Esophagus (tissue), 2 donors: ENCODE measurements around the gene ZNF446. TPM values are rescaled to one million over a fixed set of nuclear protein-coding genes. Genes with fewer than 3 reads are reported as not detected.

Source experiments
- H3K27ac ChIP-seq, 2 donors: one replicate each; pipeline ENCODE4 v1.5.1; 2013; ENCODE audit warnings: low read depth in 2 of 2, mild to moderate bottlenecking in 2 of 2, inconsistent platforms in 1 of 2, low read length in 1 of 2, moderate library complexity in 1 of 2
- H3K27me3 ChIP-seq, 2 donors: one replicate each; pipeline ENCODE4 v1.6.1; 2013; ENCODE audit warnings: low read length in 2 of 2, control low read depth in 1 of 2, mild to moderate bottlenecking in 1 of 2; ENCODE audit not compliant: insufficient read depth in 2 of 2, control insufficient read depth in 1 of 2
- H3K36me3 ChIP-seq, 2 donors: one replicate each; pipeline ENCODE4 v1.6.1; 2013; ENCODE audit warnings: low read length in 1 of 2; ENCODE audit not compliant: control insufficient read depth in 2 of 2, insufficient read depth in 2 of 2
- H3K4me1 ChIP-seq, 2 donors: one replicate each; pipeline ENCODE4 v1.6.1; 2013; ENCODE audit warnings: low read length in 1 of 2; ENCODE audit not compliant: control insufficient read depth in 2 of 2, insufficient read depth in 2 of 2
- H3K4me3 ChIP-seq, 2 donors: one replicate each; pipeline ENCODE4 v1.5.1; 2013; ENCODE audit warnings: low read length in 2 of 2, mild to moderate bottlenecking in 2 of 2, low read depth in 1 of 2, moderate library complexity in 1 of 2
- H3K9me3 ChIP-seq, 2 donors: one replicate each; pipeline ENCODE4 v1.6.1; 2013; ENCODE audit warnings: mild to moderate bottlenecking in 2 of 2, low read depth in 1 of 2, low read length in 1 of 2, moderate library complexity in 1 of 2; ENCODE audit not compliant: control insufficient read depth in 2 of 2, insufficient read depth in 1 of 2
- WGBS, 2 donors: extraction: QIAGEN DNeasy Blood & Tissue Kit; methylation state at CpG; one replicate each; pipeline ENCODE4 v1.1.7; 2013; 5-methylcytosine and 5-hydroxymethylcytosine counted together
- polyA plus RNA-seq, 2 donors: library from polyadenylated mRNA; stranded (reverse); fragments of 200-250 nt; gene quantifications; one replicate each; pipeline ENCODE4 v1.2.3, GENCODE V29; 2013
- donor health status: healthy with polysubstance abuse.
- donor health status: Bipolar disorder and iron deficiency.

Gene ZNF446
- polyA plus RNA-seq, 2 donors = 6.9 to 9.9 TPM

DNA sequence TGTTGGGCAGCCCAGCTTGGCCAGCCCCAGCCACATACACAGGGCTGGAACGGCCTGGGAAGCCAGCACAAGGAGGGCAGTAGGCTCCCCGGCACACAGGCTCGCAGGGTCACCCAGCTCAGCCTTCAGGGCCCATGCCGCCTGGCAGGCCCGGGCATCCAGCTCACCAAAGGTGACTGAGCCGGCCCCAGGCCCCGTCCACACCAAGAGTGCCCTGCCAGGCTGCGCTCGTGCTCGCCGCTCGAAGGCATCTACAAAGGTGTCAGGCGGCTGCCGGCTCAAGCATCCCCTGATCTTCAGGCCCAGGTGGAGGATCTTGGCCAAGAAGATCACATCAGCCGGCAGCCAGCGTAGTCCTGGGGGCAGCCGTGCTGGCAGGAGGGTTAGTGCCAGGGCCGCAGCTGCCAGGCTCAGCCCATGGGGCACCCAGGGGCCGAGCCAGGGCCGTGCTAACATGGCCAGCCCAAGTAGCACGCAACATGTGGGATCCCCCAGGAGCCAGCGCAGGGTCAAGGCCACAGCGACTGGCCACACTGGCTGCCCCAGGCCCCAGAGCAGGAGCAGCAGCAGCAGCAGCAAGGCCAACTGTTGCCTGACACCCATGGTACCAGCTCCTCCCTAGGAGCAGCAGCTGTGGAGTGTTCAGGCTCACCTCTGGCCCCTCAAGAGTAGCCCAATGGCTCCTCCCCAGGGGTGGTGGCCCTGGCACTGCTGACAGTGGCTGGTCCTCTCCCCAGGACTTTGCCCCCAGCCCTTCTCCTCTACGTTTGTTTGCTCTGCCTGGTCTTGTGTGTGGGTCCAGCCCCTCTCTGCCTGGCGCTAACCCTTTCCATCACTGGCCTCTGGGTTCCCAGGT lies 35.4 kb downstream of the ZNF446 start, which contains the start of gene SLC27A5:
SLC27A5 (minus strand) TSS at position 640 of the 856 bp plus-strand sequence; CDS start at position 603, 37 bp downstream.
- H3K27ac ChIP-seq = no peak within 1 kb of the TSS
- WGBS, 2 donors = 79 to 84% methylated on average over 24 to 25 of the region's 25 CpGs
- no peaks in the 10 kb centered on the region for H3K27me3 ChIP-seq
- peaks cover 0 to 6% of the 10 kb centered on the region in 2 donors for H3K36me3 ChIP-seq
- peaks cover 6 to 20% of the 10 kb centered on the region in 2 donors for H3K4me1 ChIP-seq
- no peak within 1 kb of the TSS for H3K4me3 ChIP-seq
- H3K9me3 ChIP-seq = no peaks in the 10 kb centered on the region

DNA sequence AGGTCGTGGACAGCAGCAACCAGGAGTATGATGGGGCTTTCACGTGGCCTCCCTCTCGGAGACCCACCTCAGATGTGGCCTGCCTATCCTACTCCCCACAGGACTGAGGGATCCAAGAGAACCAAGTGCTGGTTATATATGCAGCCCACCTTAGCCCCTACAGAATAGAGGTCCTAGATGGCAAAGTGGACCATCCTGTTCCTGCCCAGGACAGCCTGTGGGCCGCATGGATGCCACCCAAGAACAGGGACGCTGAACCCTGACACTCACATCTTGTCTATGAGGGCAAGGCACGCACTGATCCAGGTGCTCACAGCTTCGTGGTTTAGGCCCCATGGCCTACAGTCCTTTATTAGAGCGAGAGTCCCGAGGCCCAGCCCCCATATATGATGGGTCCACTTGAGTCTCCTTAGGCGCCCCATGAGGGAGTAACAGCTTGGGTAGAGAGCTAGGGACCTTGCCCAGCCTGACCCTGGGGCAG lies 37.1 kb downstream of the ZNF446 start:
- Histone ChIP-seq H3K27me3 (no peaks in the 10 kb centered on the region), H3K4me3 (no peak overlapping the region), H3K36me3 (peaks cover 0 to 16% of the 10 kb centered on the region in 2 donors), H3K27ac (peak overlapping the region; percentile 49 to 75), H3K4me1 (peaks cover 13 to 30% of the 10 kb centered on the region in 2 donors), H3K9me3 (no peaks in the 10 kb centered on the region)
- WGBS, 2 donors = 79 to 80% methylated on average over 10 of the region's 10 CpGs

DNA sequence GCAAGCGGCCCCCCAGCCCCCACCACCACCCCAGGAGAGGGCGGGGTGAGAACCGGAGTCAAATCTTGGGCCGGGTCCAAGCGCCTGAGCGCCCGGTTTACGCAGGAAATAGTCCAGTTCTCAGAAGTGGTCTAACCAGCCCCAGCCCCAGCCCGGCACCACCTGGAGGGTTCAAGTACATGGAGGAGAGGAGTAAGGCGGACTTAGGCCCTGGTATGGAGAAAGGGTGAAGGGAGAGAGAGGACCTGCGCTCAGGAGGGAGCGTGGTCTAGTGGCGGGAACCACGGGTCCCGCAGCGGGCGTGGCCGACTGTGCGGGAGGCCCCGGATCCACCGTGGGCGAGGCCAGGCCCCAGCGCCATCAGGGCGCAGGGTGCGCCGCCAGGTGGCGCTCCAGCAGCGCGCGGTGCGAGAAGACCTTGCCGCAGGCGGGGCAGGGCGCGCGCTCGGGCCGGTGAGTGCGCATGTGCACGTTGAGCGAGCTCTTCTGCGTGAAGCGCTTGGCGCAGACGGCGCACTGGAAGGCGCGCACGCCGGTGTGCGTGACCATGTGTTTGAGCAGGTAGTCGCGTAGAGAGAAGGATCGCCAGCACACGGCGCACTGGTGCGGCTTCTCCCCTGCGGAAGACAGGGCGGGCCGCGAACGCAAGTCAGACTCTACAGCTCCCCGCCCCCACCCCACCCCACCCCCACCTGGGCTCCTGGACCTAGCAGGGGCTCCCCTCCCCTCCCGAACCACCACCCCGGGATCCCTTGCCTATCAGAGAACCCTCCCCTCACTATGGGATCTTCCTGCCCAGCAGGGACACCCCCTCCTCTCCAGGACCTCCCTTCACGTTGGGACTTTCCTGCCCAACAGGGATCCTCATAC lies 37.8 kb downstream of the ZNF446 start:
- WGBS, 2 donors = 7 to 9% methylated on average over 60 to 66 of the region's 66 CpGs
- no peaks in the 10 kb centered on the region for H3K27me3 ChIP-seq
- peak overlapping the region; percentile 28 to 48 for H3K4me3 ChIP-seq
- H3K9me3 ChIP-seq = no peaks in the 10 kb centered on the region
- peaks cover 17 to 36% of the 10 kb centered on the region in 2 donors for H3K4me1 ChIP-seq
- peak overlapping the region; percentile 49 to 75 for H3K27ac ChIP-seq
- peaks cover 0 to 16% of the 10 kb centered on the region in 2 donors for H3K36me3 ChIP-seq

DNA sequence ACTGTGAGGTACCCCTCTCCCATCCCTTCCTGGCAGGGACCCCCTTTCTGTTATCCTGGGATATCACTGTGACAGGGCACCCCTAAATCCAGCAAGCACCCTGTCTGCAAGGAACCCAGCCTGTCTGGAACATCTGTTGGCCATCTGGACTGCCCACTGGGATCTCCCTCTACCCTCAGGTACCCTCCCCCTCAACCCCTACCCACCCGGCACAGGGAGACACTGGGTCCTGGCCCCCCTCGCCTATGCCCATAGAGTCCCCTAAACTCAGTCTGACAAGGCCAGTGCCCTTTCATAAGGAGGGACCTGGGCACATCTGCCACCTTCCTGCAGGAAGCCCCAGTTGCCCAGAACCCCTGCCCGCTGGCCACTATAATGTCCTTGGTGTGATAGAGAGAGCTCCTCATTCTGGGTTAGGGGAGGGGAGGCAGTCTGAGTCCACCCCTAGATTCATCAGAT lies 38.4 kb downstream of the ZNF446 start:
- 65 to 66% methylated on average over 3 of the region's 3 CpGs for WGBS, 2 donors
- H3K27ac ChIP-seq = peak overlapping the region in 1 of 2 donors; percentile 54
- peaks cover 17 to 35% of the 10 kb centered on the region in 2 donors for H3K4me1 ChIP-seq
- H3K9me3 ChIP-seq = no peaks in the 10 kb centered on the region
- no peaks in the 10 kb centered on the region for H3K27me3 ChIP-seq
- peaks cover 0 to 16% of the 10 kb centered on the region in 2 donors for H3K36me3 ChIP-seq
- peak overlapping the region; percentile 28 to 48 for H3K4me3 ChIP-seq

DNA sequence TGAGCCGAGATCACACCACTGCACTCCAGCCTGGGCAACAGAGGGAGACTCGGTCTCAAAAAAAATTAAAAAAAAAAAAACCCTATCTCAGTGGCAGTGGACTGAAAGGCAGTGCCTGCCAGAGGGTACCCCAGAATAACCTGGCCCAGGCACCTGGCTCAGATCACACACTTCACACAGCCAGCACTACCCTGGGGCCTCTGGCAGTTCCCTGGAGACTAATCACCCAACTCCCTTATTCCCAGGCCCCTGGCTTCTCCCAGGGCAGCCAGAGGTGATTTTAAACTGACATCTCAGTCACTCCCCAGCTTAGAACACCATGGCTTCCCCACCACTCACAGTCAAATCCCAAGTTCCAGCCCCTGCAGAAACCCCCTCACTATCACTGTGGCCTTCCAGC lies 39.1 kb downstream of the ZNF446 start:
- no peaks in the 10 kb centered on the region for H3K9me3 ChIP-seq
- H3K27ac ChIP-seq = no peak overlapping the region
- peaks cover 0 to 16% of the 10 kb centered on the region in 2 donors for H3K36me3 ChIP-seq
- H3K4me1 ChIP-seq = peaks cover 17 to 35% of the 10 kb centered on the region in 2 donors
- H3K27me3 ChIP-seq = no peaks in the 10 kb centered on the region
- no peak overlapping the region for H3K4me3 ChIP-seq
- WGBS, 2 donors = 91 to 93% methylated on average over 2 of the region's 2 CpGs

DNA sequence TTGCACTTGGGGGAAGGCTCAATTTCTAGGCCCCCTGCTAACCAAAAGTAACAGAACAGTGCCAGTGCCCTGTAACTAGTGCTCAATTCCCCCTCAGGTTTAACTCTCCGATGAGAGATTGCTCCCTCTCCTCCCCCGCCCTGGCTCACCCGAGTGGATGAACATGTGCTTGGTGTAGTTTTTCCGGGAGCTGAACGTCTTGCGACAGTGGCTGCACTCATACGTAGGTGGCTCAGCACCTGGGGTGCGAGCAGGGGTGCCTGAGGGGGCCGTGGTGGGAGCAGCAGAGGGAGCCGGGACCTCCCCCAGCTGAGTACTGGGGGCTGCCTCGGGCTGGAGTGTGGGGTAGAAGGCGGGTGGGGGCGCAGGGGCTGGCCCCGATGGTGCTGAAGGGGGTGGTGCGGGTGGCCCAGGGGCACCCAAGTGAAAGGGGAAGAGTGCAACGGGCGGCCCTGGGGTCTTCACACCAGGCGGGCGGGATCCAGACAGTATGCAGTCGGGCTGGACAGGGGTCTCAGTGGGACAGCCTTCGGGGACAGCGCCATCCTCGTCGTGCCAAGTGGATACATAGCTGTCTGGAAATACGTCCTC lies 40.2 kb downstream of the ZNF446 start:
- no peak overlapping the region for H3K4me3 ChIP-seq
- peaks cover 17 to 35% of the 10 kb centered on the region in 2 donors for H3K4me1 ChIP-seq
- H3K27ac ChIP-seq = no peak overlapping the region
- H3K27me3 ChIP-seq = no peaks in the 10 kb centered on the region
- peaks cover 0 to 16% of the 10 kb centered on the region in 2 donors for H3K36me3 ChIP-seq
- H3K9me3 ChIP-seq = no peaks in the 10 kb centered on the region
- whole genome bisulfite sequencing, 2 donors = 87 to 90% methylated on average over 25 of the region's 25 CpGs

DNA sequence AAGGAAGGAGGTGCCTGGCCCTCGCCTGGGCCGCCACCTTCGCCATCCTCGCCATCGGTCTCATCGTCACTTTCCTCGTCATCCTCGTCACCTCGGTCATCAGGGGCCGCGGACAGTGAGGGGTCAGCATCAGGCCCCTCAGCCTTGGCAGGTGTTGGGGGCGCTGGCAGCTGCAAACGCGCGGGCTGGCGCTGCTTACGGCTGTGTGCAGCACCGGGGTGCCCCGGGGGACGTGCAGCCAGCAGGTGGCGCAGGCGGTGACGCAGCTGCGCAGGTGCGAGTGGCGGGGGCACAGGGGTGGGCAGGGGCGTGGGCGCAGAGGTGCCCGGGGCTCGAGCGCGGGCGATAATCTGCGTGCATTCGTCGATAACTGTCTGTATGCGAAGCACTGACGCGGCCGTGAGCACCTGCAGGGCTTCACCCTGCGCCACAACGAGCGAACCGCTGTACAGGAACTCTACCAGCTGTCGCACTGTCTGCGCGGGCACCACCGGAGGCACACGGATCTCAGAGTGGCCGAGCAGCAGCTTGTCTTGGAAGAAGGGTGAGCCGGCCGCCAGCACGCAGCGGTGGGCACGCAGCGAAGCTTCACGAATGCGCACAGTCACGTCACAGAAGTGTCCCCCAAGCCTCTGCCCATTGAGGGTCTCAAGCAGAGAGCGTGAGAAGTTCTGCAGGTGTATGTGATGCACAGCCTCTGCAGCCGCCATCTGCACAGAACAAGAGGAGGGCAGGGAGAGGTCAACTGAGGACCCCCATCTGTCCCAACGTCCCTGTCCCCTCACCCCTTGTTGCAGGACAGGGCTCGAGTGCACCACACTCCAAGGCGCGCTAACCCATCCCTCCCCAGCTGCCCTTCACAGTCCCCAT lies 41.0 kb downstream of the ZNF446 start:
- Histone ChIP-seq H3K27ac (peak overlapping the region; percentile 99), H3K4me3 (no peak overlapping the region), H3K4me1 (peaks cover 17 to 34% of the 10 kb centered on the region in 2 donors), H3K36me3 (peaks cover 0 to 16% of the 10 kb centered on the region in 2 donors), H3K27me3 (no peaks in the 10 kb centered on the region), H3K9me3 (no peaks in the 10 kb centered on the region)
- 89 to 93% methylated on average over 64 to 65 of the region's 65 CpGs for WGBS, 2 donors

DNA sequence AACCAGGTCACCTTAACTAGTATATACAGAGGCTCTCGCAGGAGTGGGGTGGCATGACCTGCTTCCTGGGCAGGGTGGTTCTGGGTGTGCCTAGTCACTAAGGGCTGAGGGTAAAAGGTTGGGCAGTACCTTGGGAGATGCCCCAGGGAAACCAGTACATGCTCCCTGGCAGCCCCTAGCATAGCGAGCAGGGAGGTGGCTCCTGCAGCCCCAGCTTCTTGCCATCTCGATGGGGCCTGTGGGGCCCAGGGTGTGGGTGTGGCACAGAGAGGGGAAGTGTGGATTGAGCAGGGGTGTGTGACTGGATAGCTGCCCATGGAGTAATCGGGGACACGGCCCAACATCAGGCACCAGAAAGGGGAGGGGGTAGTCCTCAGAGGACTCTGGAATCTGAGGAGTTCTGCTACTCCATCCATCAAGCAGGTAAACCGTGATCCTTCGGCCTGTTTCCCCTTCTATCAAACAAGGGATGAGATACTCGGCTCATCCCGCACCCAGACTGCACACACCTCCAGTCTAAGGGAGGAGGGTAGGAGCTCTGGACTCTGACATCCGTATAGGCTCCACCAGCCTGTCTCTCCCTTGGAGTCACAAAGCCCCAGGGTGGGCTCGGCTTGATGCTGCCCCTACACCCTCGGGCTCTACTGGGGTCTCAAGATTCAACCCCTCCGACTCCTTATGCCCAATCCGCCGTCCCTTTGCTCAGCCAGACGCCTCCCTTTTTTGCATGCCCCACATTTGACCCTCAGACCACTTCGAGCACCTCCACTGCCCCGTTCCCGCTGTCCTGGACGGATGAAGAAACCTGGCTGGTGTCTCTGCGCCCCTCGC lies 42.3 kb downstream of the ZNF446 start:
- peaks cover 0 to 16% of the 10 kb centered on the region in 2 donors for H3K36me3 ChIP-seq
- peaks cover 17 to 28% of the 10 kb centered on the region in 2 donors for H3K4me1 ChIP-seq
- no peaks in the 10 kb centered on the region for H3K9me3 ChIP-seq
- WGBS, 2 donors = 6 to 10% methylated on average over 22 of the region's 22 CpGs
- H3K27ac ChIP-seq = peak overlapping the region; percentile 99
- H3K27me3 ChIP-seq = no peaks in the 10 kb centered on the region
- peak overlapping the region; percentile 72 to 92 for H3K4me3 ChIP-seq
